Activated T-cell treated with anti-CD3 and anti-CD28 coated beads for 1 hour (primary cell): ENCODE measurements around the gene NPPC.
A peak's percentile ranks its signal among the peaks of the same experiment; 100 is the strongest.
"Not testable (repeated sequence)": the region's sequence is repeated elsewhere in the genome, so short reads cannot be mapped to it uniquely, and the experiment has no call there.

Experiments used
- DNase-seq: peaks from one replicate; pipeline ENCODE4 v3.0.0-alpha.2; 2020; ENCODE audit warnings: low read depth

The NPPC gene, protein sequence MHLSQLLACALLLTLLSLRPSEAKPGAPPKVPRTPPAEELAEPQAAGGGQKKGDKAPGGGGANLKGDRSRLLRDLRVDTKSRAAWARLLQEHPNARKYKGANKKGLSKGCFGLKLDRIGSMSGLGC

DNA sequence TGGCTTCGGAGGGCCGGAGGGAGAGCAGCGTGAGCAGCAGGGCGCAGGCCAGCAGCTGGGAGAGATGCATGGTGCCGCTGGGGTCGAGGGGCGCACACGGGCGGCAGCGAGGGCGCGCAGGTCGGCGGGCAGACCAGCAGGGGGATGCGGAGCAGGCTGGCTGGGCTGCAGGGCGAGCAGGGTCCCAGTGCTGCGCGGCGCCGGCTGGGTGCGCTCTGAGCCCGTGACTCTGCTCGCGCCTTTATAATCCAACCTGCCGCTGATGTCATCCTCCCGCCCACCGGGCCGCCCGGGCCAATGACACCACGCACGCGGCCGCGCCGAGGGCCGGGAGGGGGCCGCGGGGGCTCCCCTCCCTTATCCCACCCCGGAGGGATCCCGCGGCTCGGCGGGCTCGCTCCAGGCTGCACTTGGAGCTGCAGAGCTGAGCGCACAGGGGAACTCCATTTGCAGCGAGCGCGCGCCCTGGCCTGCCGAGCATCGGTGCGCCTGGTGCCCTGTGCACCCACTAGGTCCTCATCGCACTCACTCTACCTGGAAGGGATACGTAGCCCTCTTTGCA lies at the start of gene NPPC:
NPPC (minus strand) TSS at position 217 of the 562 bp plus-strand sequence; CDS start at position 70, 147 bp downstream.
- no peak for DNase-seq

DNA sequence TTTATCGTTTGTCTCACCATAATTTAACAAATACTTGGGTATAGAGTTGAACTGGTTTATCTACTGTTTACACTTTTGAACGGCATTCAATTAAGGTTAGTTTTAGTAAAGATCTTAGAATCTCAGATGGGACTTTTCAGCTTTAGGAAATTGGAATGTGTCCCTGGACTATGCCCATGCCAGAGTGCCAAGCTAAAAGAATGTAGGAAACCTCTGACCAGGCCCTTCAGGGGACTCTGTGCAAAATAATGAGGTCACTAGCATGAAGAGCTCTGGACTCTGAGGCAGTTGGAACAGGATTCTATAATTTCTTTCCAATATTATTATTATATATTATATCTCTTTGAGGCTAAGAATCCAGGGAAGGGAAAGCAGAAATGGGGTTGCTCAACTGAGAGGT lies 48.8 kb upstream of the NPPC start:
- DNase-seq, result no peak

DNA sequence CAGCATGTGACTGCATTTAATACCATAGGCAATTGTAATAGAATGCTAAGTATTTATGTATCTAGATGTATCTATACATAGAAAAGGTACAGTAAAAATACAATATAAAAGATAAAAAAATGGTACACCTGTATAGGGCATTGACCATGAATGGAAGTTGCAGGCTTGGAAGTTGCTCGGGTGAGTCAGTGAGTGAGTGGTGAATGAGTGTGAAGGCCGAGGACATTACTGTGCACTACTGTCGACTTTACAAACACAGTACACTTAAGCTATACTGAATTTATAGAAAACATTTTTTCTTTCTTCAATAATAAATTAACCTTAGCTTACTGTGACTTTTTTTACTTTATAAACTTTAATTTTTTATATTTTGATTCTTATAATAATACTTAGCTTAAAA lies 44.3 kb upstream of the NPPC start:
- DNase-seq, result no peak

DNA sequence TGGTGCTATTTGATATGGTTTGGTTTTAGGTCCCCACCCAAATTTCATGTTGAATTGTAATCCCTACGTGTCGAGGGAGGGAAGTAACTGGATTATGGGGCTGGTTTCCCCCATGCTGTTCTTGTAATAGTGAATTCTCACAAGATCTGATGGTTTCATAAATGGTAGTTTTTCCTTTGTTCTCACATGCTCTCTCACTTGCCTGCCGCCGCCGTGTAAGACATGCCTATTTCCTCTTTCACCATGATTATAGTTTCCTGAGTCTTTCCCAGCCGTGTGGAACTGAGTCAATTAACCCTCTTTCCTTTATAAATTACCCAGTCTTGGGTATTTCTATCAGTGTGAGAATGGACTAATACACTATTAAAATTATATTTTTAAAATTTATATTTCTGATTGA lies 42.6 kb upstream of the NPPC start:
- DNase-seq, result no peak

DNA sequence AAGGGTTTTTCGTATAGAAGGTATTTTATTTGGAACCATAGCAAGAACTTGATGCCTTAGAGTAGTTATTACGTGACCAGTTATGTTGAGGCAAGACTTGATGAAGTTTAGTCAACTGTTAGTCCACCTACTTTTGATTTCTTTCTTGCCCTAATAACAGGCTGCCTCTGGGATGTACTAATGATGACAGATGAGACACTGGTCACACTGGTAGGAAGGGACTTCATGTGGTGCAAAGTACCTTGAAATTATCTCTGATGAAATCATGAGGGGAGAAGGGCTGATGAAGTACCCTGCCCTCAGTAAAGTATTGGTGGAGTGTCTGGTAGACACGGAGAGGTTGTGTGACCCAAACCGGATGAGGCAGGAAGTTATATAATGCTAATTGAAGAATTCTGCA lies 40.7 kb upstream of the NPPC start:
- no peak for DNase-seq

DNA sequence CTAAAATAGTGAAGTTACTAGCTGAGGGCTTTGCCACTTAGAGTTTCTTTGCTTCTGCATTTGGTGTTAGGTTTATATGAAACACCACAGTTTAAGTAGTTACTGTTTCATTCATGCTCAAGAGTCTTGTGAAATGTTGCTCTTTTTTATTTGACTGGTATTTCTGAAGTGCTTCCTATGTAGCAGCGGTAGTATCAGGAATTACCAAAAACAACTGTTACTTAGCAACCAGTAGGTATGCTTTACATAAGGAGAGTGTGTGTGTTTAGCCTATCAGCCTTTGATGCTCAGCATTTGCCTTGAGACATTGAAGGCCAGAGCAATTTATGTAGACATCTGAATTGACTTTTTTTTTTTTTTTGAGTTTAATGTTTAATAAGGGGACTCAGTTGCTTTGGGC lies 38.9 kb upstream of the NPPC start:
- no peak for DNase-seq

DNA sequence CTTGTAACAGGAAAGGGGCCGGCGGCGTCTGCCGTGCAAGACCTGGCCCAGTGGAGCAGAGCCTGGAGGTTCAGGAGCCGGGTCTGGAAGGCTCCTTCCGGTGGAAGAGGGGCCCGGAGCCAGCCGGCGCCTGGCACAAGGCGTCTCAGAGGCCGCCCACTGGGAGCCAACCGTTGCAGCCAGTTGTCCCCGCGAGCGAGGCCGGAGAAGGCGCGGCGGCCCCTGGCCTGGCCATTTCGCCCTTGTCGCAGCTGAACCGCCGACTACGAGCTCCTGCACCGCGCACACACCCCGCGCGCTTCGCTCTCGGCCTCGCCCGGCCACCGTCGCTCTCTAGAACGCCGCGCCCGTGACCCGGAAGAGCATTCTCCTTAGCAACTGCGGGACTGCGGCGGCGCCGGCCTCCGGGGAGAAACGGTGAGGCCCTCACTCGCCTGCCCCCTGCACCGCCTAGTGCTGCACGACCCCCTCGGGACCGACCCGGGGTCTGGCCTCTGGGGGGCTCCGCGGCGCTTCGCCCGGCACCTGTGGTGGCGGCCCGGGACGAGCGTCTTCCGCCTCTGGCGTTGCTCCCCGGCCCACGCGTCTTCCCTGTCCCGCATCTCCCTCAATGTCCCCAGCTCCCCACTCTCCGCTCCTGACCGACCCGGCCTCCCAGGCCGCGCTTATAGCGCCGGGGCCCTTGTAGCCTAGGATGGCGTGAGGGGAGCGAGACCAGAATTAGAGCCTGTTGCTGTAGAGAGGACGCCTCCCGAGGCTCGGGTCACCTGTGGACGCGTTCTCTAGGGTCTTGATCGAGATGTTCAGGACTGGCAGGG lies 35.4 kb upstream of the NPPC start, which contains the start of gene DIS3L2:
DIS3L2 (plus strand) TSS at position 365 of the 818 bp plus-strand sequence. CDS start 53,215 bp downstream, outside the sequence.
- peak; percentile 63 for DNase-seq

DNA sequence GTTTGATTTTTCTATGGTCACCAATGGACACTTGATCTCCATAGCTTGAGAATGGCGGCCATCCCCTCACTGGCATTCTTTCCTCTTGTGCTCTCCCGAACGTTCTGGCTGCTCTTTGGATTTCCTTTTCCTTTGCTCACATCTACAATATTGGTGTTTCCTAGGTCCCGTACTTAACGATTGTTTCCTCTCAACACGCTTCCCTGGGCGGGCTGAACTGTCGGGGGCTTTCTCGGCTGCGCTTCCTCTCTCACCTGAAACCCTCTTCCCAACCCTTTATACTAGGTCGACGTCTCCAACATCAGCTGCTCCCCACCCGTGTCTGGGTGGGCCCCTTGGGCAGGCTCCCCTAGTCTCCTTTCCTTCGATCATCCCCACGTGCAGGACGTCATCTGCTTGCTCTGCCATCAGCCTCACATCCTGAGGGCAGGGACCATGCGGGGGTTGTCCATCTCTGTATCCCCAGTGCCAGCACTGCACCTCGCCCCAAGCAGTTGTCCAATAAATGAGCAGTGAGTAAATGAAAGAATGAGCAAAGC lies 34.7 kb upstream of the NPPC start:
- no peak for DNase-seq

DNA sequence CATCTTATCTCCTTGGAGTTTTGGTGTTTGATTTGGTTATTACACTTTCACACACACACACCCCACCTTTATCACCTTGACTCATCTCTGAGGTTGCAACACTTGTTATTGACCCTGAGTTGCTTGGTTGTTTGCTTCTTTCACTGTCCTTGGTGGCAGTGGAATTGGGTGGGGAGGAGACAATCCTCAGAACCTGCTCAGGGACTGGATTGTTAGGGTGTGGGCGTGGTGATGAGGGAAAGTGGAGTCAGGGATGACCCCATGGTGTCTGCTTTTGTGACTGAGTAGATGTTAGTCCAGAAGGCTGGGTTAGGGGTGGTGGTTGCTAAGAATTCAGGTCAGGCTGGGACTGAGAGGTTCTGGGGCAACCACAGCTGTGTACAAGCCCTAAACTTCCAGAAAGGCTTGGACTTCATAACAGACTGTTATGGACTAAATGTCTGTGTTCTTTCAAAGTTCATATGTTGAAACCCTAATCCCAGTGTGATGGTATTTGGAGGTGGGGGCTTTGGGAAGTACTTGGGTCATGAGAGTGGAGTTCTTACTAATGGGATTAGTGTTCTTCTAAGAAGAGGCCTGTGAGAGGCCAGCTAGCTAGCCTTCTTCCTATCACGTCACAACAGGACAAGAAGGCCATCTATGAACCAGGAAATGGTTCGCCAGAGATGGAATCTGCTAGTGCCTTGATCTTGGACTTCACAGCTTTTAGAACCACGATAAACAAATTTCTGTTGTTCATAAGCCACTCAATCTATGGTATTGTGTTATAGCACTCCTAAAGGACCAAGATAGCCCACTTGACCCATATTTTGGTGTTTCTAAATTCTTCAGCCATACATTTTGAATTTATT lies 31.9 kb upstream of the NPPC start:
- DNase-seq, result no peak

DNA sequence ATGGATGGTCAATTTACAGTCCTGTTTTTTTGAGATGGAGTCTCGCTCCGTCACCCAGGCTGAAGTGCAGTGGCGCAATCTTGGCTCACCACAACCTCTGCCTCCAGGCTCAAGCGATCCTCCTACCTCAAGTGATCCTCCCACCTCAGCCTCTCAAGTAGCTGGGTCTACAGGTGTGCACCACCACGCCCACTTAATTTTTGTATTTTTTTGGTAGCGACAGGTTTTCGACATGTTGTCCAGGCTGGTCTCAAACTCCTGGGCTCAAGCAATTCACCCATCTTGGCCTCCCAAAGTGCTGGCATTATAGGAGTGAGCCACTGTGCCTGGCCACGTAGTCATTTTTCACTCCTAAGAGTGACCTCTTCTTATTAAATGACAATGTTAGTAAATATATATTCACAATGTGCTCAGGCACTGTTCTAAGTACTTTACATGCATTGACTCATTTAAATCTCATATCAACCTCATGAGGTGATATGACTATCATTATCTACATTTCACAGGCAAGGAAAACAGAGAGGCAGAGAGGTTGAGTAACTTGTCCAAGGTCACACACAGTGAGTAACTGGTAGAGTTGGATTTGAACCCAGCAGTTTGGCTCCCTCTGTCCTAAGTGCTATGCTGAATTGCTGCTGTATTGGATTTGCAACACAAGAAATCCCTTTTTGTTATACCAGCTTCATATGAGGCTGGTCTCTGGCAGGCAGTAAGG lies 29.7 kb upstream of the NPPC start:
- DNase-seq, result no peak

DNA sequence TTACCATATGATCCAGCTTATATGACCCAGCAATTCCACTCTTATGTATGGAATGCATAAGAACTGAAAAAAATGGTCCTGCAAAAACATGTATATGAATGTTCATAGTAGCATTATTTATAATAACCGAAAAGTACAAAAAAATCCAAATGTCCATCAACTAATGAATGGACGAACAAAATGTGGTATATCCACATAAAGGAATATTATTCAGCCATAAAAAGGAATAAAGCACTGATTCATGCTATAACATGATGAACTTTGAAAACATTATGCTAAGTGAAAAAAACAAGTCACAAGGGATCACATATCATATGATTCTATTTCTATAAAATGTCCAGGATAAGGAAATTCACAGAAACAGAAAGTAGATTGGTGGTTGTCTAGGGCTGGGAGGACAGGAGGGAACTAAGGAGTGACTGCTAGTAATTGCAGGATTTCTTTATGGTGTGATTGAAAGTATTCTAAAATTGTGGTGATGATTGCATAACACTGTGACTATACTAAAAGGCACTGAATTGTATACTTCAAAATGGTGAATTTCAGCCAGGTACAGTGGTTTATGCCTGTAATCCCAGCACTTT lies 25.3 kb upstream of the NPPC start:
- no peak for DNase-seq

DNA sequence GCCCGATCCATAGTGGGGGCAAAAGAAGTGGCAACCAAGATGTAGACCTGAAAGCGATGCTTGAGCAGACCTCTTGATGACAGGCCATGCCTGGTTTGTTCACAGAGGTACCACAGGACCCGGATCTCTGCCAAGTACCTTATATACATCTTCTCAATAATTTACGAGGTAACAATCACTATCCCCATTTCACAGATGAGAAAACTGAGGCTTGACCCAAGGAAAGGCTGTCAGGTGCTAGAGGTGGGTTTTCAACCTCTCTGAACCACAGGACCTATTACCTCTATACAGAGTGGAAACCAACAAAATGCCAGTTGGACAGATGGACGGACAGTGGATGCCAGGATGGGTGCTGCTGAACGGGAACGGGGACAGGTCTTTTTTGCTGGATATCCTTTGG lies 21.5 kb upstream of the NPPC start:
- DNase-seq, result no peak

DNA sequence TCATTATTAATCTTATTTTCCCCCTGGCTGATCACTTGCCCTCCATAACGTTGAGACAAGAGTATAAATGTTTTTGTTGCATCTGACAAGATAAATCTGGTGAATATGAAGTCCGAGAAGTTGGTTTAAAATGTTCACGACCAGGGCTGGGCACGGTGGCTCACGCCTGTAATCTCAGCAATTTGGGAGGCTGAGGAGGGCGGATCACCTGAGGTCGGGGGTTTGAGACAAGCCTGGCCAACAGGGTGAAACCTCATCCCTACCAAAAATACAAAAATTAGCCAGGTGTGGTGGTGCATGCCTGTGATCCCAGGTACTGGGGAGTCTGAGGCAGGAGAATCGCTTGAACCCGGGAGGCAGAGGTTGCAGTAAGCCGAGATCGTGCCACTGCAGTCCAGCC lies 20.9 kb upstream of the NPPC start:
- DNase-seq, result not testable (repeated sequence)

DNA sequence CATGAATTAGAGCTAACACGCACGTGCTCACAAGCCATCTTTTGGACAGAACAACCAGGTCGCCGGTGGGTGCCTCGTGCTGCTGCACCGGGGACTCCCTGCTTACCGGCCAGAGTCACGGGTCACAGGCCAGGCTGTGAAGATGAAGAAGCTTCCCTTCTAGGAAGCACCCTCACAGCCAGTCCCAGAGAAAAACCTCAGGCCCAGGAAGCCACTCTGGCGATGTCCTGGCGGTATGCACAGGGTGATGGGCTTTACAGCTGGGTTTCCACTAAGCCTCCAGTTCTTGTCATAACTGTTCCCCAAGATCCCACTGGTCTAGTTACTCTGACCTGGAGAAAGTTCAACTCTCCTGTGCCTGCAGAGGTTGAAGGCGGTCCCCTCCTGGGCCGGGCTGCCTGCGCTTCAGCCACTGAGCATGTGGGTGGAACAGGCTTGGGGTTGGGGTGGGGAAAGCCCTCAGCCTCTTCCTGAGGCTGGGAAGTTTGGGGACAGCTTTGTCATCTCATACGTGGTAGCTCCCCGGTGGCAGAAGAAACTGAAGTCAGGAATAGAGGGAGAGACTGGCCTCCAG lies 20.1 kb upstream of the NPPC start:
- no peak for DNase-seq

DNA sequence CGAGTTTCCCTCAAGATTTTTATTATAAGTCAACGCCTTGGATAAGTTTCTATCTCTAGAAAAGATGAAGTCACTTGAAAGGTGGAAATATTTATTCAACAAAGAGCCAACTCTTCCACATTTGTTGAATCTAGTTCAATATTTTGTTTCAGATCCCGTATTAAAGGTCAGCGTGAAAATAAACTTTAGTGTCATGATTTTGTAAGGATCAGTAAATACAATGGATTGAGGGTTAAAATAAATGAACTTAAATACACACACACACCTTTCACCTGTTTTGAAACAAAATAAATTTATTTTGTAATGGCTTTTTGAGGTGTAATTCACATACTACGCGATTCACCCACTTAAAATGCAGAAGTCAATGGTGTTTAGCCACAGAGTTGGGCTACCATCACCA lies 16.0 kb upstream of the NPPC start:
- no peak for DNase-seq

DNA sequence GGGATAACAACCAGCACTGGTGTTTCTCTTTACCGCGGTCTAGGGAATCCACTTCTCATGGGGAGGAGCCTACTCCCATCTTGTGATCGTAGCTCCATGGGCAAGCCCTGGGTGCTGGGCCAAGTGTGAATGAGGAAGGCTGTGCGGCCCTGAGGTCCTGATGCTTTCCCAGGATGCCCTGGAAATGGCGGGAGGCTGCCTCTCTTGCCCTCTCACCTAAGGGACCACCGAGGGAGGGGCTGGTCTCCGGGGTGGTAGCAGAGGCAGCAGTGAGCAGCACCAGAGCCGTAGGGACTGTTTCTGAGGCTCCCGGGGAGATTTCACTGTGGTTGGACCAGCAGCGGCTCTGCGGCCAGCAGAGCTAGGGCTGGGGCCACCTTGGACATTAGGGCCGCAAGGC lies 15.5 kb upstream of the NPPC start:
- DNase-seq, result no peak

DNA sequence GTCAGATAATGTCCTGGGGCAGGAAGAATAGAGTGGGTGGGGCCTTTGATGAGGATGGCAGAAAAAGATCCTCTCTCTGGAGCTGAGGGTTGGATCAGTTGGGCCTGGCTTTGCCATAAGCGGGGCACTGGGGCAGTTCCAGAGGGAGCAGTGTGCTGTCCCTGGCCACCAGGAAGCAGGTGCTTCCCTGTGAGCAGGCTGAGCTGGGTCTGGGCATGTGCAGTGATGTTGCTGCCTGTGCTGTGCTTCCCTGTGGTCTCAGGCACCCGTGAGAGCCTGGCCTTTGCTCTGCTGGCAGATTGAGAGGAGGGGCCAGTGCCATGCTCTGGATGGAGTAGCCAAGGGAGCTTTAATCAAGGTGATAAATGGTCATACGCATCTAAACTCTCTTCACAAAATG lies 14.6 kb upstream of the NPPC start:
- no peak for DNase-seq

DNA sequence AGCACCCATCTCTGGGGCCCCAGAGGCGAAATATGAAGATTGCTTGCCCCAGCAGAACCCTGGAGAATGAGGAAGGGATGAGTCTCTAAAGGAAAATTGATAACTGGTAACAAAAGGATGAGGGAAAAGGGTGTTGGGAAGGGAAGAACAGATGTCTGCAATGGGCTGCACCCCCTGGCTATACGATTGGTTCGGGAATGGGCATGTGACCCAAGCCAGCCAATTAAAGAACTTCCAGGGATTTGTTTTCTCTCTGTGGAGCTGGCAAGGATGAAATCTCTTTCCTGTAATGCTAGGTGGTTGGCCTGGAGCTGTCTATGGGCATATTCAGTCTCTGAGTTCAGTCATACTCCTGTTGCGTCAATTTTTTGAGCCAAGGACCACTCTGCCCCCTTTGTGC lies 12.8 kb upstream of the NPPC start:
- no peak for DNase-seq

DNA sequence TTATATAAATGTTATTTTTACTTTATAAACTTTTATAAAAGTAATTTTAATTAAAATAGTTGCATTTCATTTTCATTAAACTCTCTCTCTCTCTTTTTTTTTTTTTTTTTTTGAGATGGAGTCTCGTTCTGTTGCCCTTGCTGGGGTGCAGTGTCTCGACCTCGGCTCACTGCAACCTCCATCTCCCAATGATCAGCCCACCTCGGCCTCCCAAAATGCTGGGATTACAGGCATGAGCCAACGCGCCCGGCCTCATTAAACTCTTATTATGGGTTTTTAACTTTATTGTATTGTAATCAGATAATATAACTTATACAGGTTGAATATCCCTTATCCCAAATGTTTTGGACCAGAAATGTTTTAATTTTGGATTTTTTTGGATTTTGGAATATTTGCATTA lies 10.9 kb upstream of the NPPC start:
- DNase-seq, result no peak

DNA sequence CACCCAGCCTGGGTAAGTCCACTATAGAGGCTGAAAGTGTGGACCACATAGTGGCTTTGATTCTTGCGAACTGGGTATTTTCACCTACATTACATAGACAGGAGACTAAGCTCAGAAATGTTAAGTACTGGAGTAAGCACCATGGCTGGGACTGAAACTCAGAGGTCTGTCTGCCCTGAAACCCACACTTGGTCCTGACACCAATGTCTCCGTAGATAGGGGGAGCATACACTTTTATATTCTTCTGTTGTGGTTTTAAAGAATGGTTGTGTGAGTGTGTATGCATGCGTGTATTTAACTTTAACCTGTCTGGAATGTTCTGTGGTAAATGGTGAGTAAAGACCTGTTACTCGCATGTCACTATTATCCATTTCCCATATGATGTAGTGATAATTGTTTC lies 10.3 kb upstream of the NPPC start:
- no peak for DNase-seq

DNA sequence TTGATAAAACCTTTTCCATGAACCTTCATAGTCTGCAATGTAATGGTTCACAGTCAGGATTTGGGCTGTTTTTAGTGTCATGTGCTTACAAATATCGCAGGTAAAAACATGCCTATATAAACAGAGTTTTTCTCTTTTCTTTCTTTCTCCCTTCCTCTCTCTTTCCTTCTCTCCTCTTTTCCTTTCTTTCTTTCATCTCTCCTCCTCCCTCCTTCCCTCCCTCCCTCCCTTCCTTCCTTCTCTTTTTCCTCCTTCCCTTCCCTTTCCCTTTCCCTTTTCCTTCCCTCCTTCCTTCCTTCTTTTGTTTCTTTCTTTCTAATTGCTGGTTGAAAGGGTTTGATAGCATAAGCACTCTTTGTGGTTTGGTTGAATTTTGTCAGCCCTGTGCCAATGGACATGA lies 9.6 kb upstream of the NPPC start:
- no peak for DNase-seq
